Measurements from ENCODE around the gene PLCH1.
A peak's percentile ranks its signal among the peaks of the same experiment; 100 is the strongest.

PLCH1 gene

GRCh38 chr3:155420406-155420805 is 324.5 kb downstream of the PLCH1 start:
- H3K4me3 ChIP-seq (replicated peaks in 1 of 2; ENCODE audit: low read depth in 2 of 2, low read length in 2 of 2), result no peak overlapping the region
- peak in 1 of 2 donors; percentile 39 for DNase-seq (ENCODE audit: low read depth in 2 of 2)
- TF ChIP-seq CTCF (IDR thresholded peaks at IDR 0.05; ENCODE audit: low read depth, low read length), result no peak

- TF ChIP-seq CTCF (IDR thresholded peaks at IDR 0.05; ENCODE audit: low read depth, low read length), result no peak
- H3K4me3 ChIP-seq (replicated peaks in 1 of 2; ENCODE audit: low read depth in 2 of 2, low read length in 2 of 2), result no peak overlapping the region
- DNase-seq (ENCODE audit: low read depth in 2 of 2), result peak; percentile 2 to 24
These were observed 326.5 kb downstream of the PLCH1 start for GRCh38 chr3:155418407-155418806.

- no peak for TF ChIP-seq CTCF (IDR thresholded peaks at IDR 0.05; ENCODE audit: low read depth, low read length)
- no peak for DNase-seq (ENCODE audit: low read depth in 2 of 2)
- no peak overlapping the region for H3K4me3 ChIP-seq (replicated peaks in 1 of 2; ENCODE audit: low read depth in 2 of 2, low read length in 2 of 2)
These were observed 327.8 kb downstream of the PLCH1 start for GRCh38 chr3:155417119-155417517.

- no peak overlapping the region for H3K4me3 ChIP-seq (replicated peaks in 1 of 2; ENCODE audit: low read depth in 2 of 2, low read length in 2 of 2)
- TF ChIP-seq CTCF (IDR thresholded peaks at IDR 0.05; ENCODE audit: low read depth, low read length), result no peak
- peak in 1 of 2 donors; percentile 86 for DNase-seq (ENCODE audit: low read depth in 2 of 2)
These were observed 328.3 kb downstream of the PLCH1 start for GRCh38 chr3:155416500-155417118.

GRCh38 chr3:155412904-155413303 is 332.0 kb downstream of the PLCH1 start:
- no peak overlapping the region for H3K4me3 ChIP-seq (replicated peaks in 1 of 2; ENCODE audit: low read depth in 2 of 2, low read length in 2 of 2)
- no peak for TF ChIP-seq CTCF (IDR thresholded peaks at IDR 0.05; ENCODE audit: low read depth, low read length)
- no peak for DNase-seq (ENCODE audit: low read depth in 2 of 2)

DNA sequence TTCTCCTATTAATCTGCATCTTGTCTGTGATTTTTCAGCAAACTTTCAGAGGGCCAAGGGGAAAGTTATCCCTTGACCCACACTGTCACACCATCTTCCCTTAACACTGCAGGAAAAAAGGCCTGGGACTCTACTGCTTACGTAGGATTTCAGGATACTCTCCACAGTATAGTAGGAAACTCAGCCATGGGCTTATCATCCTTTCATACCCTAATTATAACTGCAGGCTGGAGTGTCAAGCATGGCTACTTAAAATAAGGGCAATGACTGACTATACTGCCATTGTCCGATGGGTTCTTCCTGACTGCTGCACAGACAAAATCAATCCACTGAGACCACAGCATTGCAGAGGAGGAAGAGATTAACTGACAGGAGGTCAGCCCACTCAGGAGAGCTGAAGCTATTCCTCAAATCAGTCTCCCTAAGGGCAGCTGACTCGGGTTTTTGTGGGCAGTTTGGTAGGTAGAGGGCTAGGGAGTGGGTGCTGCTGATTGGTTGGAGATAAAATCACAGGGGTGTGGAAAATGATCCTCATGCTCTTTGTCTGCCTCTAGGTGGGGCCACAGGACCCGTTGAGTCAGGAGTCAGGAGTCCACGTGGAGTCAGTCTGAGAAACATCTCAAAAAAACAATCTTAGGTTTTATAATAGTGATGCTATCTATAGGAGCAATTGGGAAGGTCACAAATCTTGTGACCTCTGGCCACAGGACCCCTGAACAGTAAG is 333.2 kb downstream of the PLCH1 start:
- DNase-seq (ENCODE audit: low read depth in 2 of 2), result no peak
- no peak overlapping the region for H3K4me3 ChIP-seq (replicated peaks in 1 of 2; ENCODE audit: low read depth in 2 of 2, low read length in 2 of 2)
- TF ChIP-seq CTCF (IDR thresholded peaks at IDR 0.05; ENCODE audit: low read depth, low read length), result no peak
